KMS-11 (cell line): ENCODE data around the gene LPGAT1.

Experiments
- H2AFZ ChIP-seq: fragments of 200-600 bp; sonication (generic); 2 replicates; pipeline ENCODE4 v1.6.1; 2016; ENCODE audit warnings: antibody characterized with exemption, mixed run types, low read depth
- H3K27ac ChIP-seq: fragments of 200-600 bp; sonication (generic); 2 replicates; pipeline ENCODE4 v1.6.1; 2016; ENCODE audit warnings: mild to moderate bottlenecking, mixed run types
- H3K27me3 ChIP-seq: fragments of 200-600 bp; sonication (generic); 2 replicates; pipeline ENCODE4 v1.6.1; 2017; ENCODE audit warnings: mild to moderate bottlenecking, low read depth, mixed run types, moderate library complexity; ENCODE audit not compliant: insufficient read depth
- H3K36me3 ChIP-seq: fragments of 200-600 bp; sonication (generic); 2 replicates; pipeline ENCODE4 v1.6.1; 2017; ENCODE audit warnings: mild to moderate bottlenecking, mixed run types; ENCODE audit not compliant: insufficient read depth
- H3K4me1 ChIP-seq: fragments of 200-600 bp; sonication (generic); 2 replicates; pipeline ENCODE4 v1.6.1; 2016; ENCODE audit warnings: mild to moderate bottlenecking, low read depth, mixed run types; ENCODE audit not compliant: poor library complexity, severe bottlenecking
- H3K4me2 ChIP-seq: fragments of 200-600 bp; sonication (generic); 2 replicates; pipeline ENCODE4 v1.7.0; 2016; ENCODE audit warnings: mild to moderate bottlenecking, mixed run types
- H3K4me3 ChIP-seq: fragments of 200-600 bp; sonication (generic); IDR thresholded peaks from 2 replicates; pipeline ENCODE4 v1.6.1; 2017; ENCODE audit warnings: low read depth, low read length, mixed read lengths; ENCODE audit not compliant: insufficient read depth
- H3K79me2 ChIP-seq: fragments of 200-600 bp; sonication (generic); 2 replicates; pipeline ENCODE4 v1.6.1; 2016; ENCODE audit warnings: low read depth, mixed run types; ENCODE audit not compliant: insufficient read depth
- H3K9ac ChIP-seq: fragments of 200-600 bp; sonication (generic); 2 replicates; pipeline ENCODE4 v1.6.1; 2016; ENCODE audit warnings: mild to moderate bottlenecking, mixed run types
- H4K20me1 ChIP-seq: fragments of 200-600 bp; sonication (generic); 2 replicates; pipeline ENCODE4 v1.6.1; 2016; ENCODE audit warnings: mild to moderate bottlenecking, mixed run types; ENCODE audit not compliant: insufficient read depth
- TF ChIP-seq, protein P1 (sequence below): fragments of 200-600 bp; sonication (generic); conservative IDR thresholded peaks from 2 replicates; pipeline ENCODE4 v1.6.1; 2017; ENCODE audit warnings: low read depth, mild to moderate bottlenecking, antibody characterized with exemption, low read length, moderate library complexity, mixed read lengths

LPGAT1 gene

DNA sequence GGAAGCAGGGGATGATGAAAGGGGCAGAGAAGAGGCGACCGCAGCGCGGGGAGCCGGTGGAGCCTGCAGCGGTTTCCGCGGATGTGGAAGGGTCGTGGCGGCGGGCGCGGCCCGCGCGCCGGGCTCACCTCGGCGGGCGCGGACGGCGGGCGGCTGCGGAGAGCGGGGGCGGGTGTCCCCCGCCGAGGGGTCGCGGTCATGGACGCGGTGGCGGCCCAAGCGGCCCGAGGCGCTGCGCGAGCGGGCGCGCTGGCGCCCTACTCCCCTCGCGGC lies 572 bp downstream of the LPGAT1 start:
- Histone ChIP-seq H2AFZ (peak overlapping the region; percentile 75), H3K36me3 (no peaks in the 10 kb centered on the region), H3K4me3 (peak overlapping the region; percentile 28), H3K79me2 (0 out of 2 replicates have a peak, but pooled peaks cover 3% of the 10 kb centered on the region), H4K20me1 (no peaks in the 10 kb centered on the region), H3K9ac (peak overlapping the region; percentile 81; the same call in 1 of the 2 replicates), H3K27me3 (no peaks in the 10 kb centered on the region), H3K4me1 (peaks cover 25% of the 10 kb centered on the region), H3K27ac (no peak overlapping the region), H3K4me2 (peak overlapping the region; percentile 93)
- TF ChIP-seq, protein P1, sequence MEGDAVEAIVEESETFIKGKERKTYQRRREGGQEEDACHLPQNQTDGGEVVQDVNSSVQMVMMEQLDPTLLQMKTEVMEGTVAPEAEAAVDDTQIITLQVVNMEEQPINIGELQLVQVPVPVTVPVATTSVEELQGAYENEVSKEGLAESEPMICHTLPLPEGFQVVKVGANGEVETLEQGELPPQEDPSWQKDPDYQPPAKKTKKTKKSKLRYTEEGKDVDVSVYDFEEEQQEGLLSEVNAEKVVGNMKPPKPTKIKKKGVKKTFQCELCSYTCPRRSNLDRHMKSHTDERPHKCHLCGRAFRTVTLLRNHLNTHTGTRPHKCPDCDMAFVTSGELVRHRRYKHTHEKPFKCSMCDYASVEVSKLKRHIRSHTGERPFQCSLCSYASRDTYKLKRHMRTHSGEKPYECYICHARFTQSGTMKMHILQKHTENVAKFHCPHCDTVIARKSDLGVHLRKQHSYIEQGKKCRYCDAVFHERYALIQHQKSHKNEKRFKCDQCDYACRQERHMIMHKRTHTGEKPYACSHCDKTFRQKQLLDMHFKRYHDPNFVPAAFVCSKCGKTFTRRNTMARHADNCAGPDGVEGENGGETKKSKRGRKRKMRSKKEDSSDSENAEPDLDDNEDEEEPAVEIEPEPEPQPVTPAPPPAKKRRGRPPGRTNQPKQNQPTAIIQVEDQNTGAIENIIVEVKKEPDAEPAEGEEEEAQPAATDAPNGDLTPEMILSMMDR: no peak

DNA sequence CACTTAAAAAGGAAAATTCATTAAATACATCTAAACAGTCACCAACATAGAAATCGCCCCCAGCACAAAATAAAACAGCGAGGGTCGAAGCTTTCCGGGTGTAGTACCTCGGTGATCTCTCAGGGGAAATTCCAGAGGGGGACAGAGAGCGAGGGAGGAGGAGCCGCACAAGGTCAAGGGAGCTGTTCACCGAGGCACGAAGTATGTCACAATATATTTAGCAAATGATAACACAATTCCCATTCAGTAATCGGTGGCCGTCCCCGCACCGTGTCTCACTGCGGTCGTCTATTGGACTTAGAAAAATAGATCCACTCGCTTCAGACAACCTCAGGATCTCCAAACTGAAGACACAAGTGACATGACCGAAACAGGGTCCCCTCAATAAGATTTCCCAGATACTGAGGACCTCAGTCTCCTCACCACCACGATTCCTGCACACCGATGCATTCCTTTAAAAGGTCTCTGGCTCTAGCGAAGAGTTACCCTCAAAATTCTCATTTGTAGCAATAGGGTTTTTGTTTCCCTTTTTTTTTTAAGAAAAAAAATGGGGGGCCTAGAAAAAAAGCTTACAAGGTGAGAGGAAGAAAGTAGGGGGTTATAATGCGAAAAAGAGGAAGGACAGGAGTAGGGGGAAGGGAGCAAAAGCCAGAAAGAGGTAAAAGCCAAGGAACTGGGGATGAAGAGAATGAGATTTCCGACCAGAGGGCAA lies 1.1 kb downstream of the LPGAT1 start:
- Histone ChIP-seq H3K79me2 (0 out of 2 replicates have a peak, but pooled peaks cover 3% of the 10 kb centered on the region), H3K36me3 (no peaks in the 10 kb centered on the region), H3K4me3 (peak overlapping the region; percentile 28), H4K20me1 (no peaks in the 10 kb centered on the region), H3K4me1 (peaks cover 25% of the 10 kb centered on the region), H3K9ac (peak overlapping the region; percentile 81; the same call in 1 of the 2 replicates), H3K27me3 (no peaks in the 10 kb centered on the region), H2AFZ (peak overlapping the region; percentile 75), H3K4me2 (peak overlapping the region; percentile 93), H3K27ac (no peak overlapping the region)
- TF ChIP-seq, protein P1: no peak

DNA sequence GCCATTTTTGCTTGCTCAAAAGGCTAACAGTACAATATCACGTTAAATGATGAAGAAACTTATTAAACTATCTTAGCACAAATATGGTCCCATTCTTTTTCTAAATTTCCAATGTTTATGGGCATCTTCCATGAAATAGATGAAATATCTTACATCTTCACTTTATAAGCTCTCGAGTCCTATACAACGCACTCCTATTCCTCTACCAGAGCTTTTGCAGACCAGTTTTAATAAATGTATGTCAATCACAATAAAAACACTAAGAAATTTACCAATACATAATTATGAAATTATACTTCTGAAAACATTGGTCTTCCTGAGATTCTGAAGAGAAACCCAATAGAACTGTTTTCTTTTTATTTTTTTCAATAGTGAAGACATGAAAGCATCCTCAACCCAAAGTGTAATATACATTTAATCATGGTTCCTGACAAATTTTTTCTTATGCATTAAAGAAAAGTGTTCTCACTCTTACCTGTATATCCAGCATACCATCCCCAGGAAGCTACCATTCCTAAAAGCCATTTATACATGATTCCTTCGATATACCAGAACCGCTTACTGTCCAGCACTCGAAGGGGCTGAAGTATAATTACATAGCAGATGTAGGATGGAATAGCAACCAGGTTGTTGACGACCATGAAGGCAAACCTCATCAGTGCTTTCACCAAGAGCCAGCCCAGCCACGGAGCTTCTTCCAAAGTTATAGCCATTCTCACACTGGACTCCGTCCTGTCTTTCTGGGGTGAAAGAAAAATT lies 1.8 kb downstream of the LPGAT1 start:
- Histone ChIP-seq H4K20me1 (no peaks in the 10 kb centered on the region), H3K27me3 (no peaks in the 10 kb centered on the region), H3K27ac (no peak overlapping the region), H2AFZ (no peak overlapping the region), H3K4me1 (peaks cover 25% of the 10 kb centered on the region), H3K4me3 (no peak overlapping the region), H3K4me2 (no peak overlapping the region; the same call in 1 of the 2 replicates), H3K36me3 (no peaks in the 10 kb centered on the region), H3K9ac (no peak overlapping the region), H3K79me2 (0 out of 2 replicates have a peak, but pooled peaks cover 3% of the 10 kb centered on the region)
- TF ChIP-seq, protein P1: no peak

DNA sequence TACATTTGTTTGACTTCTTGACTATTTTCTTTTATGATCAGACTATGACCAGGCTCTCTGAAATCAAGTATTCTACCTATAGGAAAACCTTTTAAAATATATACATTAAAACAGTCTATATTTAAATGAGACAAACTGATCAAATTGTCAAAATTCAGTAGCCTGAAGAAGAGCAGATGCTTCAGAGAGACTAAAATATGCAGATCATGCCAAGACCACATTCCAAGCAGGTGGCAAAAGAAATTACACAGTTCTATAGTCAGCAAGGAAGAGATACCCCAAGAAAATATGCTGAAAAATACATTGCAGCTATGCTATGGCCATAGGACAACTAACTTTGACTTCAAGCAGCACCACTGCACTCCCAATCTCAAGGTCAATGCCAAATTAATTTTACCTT lies 3.5 kb downstream of the LPGAT1 start:
- Histone ChIP-seq H2AFZ (no peak overlapping the region), H3K27ac (no peak overlapping the region), H3K4me3 (no peak overlapping the region), H3K9ac (no peak overlapping the region), H4K20me1 (no peaks in the 10 kb centered on the region), H3K36me3 (no peaks in the 10 kb centered on the region), H3K79me2 (0 out of 2 replicates have a peak, but pooled peaks cover 3% of the 10 kb centered on the region), H3K27me3 (no peaks in the 10 kb centered on the region), H3K4me2 (no peak overlapping the region), H3K4me1 (peaks cover 13% of the 10 kb centered on the region)
- TF ChIP-seq, protein P1: no peak
